SW 1271 (cell line): ENCODE results near the gene TCAIM.
"Not testable (repeated sequence)": the region's sequence is repeated elsewhere in the genome, so short reads cannot be mapped to it uniquely, and the experiment has no call there.

Experiments
- DNase-seq, 2 experiments: peaks; one replicate each; lab custom pipeline; 2025; lab: John Stamatoyannopoulos, UW

TCAIM gene

GRCh38 chr3:44346590-44346989 is 8.0 kb downstream of the TCAIM start:
- DNase-seq: not testable (repeated sequence)

GRCh38 chr3:44348993-44349392 is 10.4 kb downstream of the TCAIM start:
- no peak for DNase-seq

DNA sequence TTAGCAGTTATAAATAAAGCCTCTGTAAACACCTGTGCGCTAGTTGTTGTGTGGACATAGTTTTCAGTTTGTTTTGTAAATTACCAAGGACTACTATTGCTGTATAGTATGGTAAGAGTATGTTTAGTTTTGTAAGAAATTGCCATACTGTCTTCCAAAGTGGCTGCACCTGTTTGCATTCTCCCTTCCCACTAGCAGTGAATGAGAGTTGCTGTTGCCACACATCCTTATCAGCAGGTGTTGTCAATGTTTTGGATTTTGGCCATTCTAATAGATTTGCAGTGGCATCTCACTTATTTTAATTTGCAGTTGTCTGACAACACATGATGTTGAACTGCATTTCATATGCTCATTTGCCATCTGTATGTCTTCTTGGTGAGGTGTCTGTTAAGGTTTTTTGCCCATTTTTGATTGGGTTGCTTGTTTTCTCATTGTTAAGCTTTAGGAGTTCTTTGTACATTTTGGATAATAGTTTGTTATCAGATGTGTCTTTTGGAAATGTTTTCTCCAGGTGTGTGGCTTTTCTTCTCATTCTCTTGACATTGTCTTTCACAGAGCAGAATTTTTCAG is 14.9 kb downstream of the TCAIM start:
- no peak for DNase-seq

DNA sequence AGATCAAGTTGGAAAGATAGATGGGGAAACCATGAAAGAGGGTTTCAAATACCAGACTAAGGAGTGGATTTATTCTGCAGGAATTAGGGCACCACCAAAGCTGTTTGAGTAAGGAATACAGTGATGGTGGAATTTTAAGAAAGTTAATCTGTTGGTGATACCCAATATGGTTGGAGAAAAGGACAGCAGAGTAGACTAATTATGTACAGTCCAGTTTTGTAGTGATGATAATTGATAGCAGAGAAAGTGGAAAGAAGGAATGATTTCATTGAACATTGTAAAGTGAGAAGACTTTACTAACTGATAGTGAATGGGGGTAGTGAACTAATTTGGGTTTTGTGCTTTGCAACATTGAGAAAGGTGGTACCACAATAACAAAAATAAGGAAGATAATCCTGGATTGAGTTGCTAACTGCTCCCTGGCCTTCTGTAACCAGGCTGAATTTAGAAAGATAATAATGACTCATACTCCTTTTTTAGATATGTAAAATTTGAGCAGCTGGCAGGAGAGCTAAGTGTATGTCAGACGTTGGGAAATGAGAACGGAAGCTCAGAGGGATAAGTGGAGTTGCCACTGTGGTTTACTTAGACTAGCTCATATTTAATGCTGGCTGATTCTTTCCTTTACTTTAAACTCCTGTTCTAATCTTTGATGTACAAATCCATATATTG is 16.9 kb downstream of the TCAIM start:
- DNase-seq: no peak

DNA sequence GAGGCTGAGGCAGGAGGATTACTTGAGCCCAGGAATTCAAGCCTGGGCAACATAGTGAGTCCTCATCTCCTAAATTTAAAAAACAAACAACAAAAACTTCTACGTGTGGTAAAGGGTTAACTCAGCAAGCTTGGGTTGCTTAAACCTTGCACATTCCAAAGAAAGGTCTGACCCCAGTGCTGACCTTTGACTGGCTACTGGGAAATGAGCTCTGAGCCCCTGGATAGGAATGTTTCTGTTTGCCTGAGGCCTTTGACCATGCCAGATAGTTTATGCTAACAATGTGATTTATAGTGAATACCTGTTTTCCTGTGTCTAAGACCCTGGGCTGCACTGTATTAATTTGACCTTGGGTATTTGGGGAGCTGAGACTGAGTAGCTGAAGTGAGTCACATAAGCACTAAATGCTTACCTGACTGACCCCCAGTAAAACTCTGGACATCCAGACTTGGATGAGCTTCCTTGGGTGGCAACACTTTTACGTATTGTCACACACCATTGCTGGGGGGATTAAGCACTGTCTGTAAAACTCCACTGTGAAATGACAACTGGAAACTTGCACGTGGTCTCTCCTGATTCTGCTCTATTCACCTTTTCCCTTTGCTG is 20.7 kb downstream of the TCAIM start:
- DNase-seq: no peak

GRCh38 chr3:44363591-44363990 is 25.0 kb downstream of the TCAIM start:
- no peak for DNase-seq

DNA sequence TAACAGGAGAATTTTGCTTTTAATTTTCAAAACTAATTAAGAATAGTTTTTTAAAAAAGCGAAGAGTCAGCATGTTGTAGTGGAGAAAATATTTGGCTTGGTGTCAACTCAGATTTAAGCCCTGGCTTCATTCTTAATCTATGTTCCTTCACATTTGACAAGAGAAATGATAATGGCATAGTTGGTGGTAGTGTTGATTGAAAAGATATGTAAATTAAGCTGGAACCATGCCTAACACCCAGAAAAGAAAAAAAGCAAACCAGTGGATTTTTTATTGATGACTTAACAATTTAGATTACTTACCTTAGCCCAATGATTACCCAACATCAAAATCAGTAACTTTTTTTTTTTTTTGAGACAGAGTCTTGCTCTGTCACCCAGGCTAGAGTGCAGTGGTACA is 27.4 kb downstream of the TCAIM start:
- DNase-seq: no peak

DNA sequence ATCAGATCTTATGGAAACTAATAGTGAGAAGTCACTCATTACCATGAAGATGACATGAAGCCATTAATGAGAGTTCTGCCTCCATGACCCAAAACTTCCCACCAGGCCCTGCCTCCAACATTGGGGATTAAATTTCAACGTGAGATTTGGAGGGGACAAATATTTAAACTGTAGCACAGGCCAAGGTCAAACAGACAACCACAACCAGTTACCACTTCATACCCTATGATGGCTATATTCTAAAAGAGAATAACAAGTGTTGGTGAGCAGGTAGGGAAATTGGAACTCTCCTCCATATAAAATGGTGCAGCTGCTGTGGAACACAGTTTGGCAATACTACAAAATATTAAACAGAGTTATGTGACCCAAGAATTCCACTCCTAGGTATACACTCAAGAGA is 36.9 kb downstream of the TCAIM start:
- no peak for DNase-seq

DNA sequence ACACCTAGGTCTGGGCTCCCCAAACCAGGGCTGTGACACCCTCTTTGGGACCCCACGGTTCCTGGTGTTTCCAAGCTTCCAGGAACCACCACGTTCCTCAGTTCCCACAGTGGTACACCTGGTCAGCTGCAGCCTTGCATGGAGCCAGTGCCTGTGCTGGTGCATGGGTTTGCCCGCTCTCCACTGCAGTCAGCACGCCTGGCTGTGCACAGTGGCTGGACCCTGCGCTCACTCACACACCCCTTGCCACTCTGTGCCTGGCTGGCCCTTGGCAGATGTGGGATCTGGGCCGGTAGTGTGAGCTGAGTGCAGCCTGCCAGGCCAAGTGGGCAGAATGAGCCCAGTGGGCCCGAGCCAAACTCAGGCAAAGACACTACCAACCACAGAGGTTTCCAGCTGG is 48.8 kb downstream of the TCAIM start:
- DNase-seq: no peak

- DNase-seq: no peak
These were observed 53.9 kb downstream of the TCAIM start for GRCh38 chr3:44392489-44392888.

GRCh38 chr3:44395714-44396113 is 57.1 kb downstream of the TCAIM start:
- DNase-seq: no peak

GRCh38 chr3:44396200-44397171 is 57.9 kb downstream of the TCAIM start:
- no peak for DNase-seq

DNA sequence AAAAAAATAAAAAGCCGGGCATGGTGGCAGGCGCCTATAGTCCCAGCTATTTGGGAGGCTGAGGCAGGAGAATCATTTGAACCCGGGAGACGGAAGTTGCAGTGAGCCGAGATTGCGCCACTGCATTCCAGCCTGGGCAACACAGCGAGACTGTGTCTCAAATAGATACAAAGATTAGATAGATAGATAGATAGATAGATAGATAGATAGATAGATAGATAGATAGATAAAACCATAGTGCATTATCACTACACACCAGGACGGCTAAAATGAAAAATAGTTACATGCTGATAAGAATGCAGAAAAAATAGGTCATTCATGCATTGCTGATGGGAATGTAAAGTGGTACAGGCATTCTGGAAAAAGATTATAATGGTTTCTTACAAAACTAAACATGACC is 59.7 kb downstream of the TCAIM start:
- DNase-seq: not testable (repeated sequence)

- DNase-seq: no peak
These were observed 60.3 kb downstream of the TCAIM start for GRCh38 chr3:44398853-44399252.

DNA sequence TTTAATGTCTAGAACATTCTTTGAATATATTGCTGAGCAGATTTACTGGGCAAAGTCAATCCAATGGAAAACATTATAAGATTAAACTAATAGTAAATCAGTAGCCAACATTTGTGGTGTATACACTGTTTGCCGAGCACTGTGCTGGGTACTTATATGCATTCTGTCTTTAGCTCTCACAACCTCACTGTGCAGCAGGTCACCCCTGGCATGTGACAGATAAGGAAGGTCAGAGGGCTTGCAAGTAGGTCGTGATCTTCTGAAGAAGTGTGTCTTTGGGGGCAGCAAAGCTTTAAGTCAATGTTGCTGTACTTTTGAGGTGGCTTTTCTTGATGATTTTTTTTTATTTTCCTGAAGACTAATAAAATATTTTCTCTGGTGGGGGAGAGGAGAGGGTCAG is 62.2 kb downstream of the TCAIM start:
- DNase-seq: no peak

DNA sequence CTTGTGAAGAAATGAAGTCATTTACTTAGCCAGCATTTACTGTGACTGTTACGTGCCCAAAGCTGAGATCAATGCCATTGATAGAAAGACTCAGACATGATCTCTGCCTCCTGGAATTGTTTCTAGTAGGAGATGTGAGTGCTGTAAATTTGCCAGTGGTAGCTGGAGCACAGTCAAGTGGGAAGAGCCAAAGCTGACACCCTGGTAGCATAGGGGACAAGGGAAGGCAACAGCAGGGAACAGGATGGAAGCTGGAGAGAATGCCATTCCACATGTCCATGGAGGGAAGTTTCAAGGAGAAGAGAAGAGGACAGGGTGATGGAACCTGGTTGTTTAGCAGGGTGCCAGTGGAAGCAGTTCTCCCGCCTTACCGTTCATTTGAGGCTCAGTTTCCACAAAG is 64.0 kb downstream of the TCAIM start:
- no peak for DNase-seq

GRCh38 chr3:44409640-44410410 is 71.3 kb downstream of the TCAIM start:
- DNase-seq: no peak

GRCh38 chr3:44411031-44411645 is 72.6 kb downstream of the TCAIM start:
- no peak for DNase-seq

GRCh38 chr3:44412365-44412764 is 73.8 kb downstream of the TCAIM start:
- DNase-seq: no peak

GRCh38 chr3:44414517-44415090 is 76.0 kb downstream of the TCAIM start:
- no peak for DNase-seq

DNA sequence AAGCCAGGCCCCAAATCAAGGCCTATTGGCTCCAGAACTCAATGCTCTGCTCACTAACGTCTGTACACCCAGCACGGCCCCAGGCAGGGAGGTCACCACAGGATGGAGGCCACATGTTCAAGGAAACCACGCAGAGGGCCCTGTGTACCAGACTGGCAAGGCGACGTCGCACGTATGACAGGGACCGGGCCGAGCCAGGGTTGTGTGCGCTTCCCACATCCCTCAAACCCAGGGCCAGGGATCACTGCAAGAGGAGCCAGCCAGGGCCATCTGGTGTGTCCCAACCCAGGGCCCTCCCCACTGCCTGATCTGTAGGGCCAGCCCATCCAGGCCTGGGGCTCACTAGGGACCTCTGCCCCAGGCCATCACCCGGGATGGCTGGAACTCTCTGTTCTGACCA is 76.9 kb downstream of the TCAIM start:
- no peak for DNase-seq
